MCF 10A (cell line): Measurements from ENCODE around the gene OLA1. TPM values are rescaled to one million over a fixed set of nuclear protein-coding genes. Genes with fewer than 3 reads are reported as not detected.

Experiments
- BruUV-seq: library from RNA; stranded (reverse); fragments of 400-500 nt; replicated peaks from 2 replicates; lab custom pipeline; 2021; lab: Mats Ljungman, UMichigan
- CTCF ChIA-PET: fragments of 300-600 bp; sonication (Branson Sonifier 250); formaldehyde crosslinking; extraction: SDS; loops from one replicate; lab custom pipeline; 2021; ENCODE audit warnings: antibody characterized with exemption, inconsistent platforms; lab: Yijun Ruan, JAX
- POLR2A ChIA-PET: fragments of 300-600, 350-650 bp; sonication (Branson Sonifier 250); formaldehyde crosslinking; extraction: SDS; loops from one replicate; lab custom pipeline; 2020; ENCODE audit warnings: antibody characterized with exemption, inconsistent platforms; lab: Yijun Ruan, JAX
- DNase-seq: peaks from one replicate; pipeline ENCODE4 v3.0.0-alpha.2; 2018; ENCODE audit not compliant: unreplicated experiment
- H3K27ac Mint-ChIP-seq: one replicate; pipeline ENCODE4 v1.8.0; 2022; ENCODE audit warnings: mild to moderate bottlenecking, low read depth, mixed read lengths; ENCODE audit not compliant: unreplicated experiment
- H3K27me3 Mint-ChIP-seq: one replicate; pipeline ENCODE4 v1.8.0; 2022; ENCODE audit warnings: mixed read lengths; ENCODE audit not compliant: insufficient read depth, unreplicated experiment
- H3K36me3 Mint-ChIP-seq: one replicate; pipeline ENCODE4 v1.8.0; 2022; ENCODE audit warnings: mild to moderate bottlenecking, moderate library complexity, mixed read lengths; ENCODE audit not compliant: insufficient read depth, unreplicated experiment
- H3K4me1 Mint-ChIP-seq: one replicate; pipeline ENCODE4 v1.8.0; 2022; ENCODE audit warnings: mixed read lengths; ENCODE audit not compliant: insufficient read depth, unreplicated experiment
- H3K4me3 Mint-ChIP-seq: one replicate; pipeline ENCODE4 v1.8.0; 2022; ENCODE audit warnings: mild to moderate bottlenecking, moderate library complexity, mixed read lengths; ENCODE audit not compliant: unreplicated experiment
- H3K9me3 Mint-ChIP-seq: one replicate; pipeline ENCODE4 v1.8.0; 2022; ENCODE audit warnings: mixed read lengths; ENCODE audit not compliant: unreplicated experiment
- CTCF ChIP-seq: fragments of 200-600 bp; IDR thresholded peaks from one replicate; pipeline ENCODE4 v1.8.0; 2022; ENCODE audit warnings: antibody characterized with exemption, mild to moderate bottlenecking; ENCODE audit not compliant: unreplicated experiment
- intact Hi-C: fragments of 100-400 bp; cut with micrococcal nuclease; formaldehyde crosslinking; loops from 2 replicates; pipeline ENCODE4 v1.14.1; 2022
- total RNA-seq: library from RNA; stranded (reverse); gene quantifications from 2 replicates; pipeline ENCODE4 v1.2.3, GENCODE V29; 2022

The OLA1 gene
- total RNA-seq, 1 experiment from 2014 or later = 224 TPM

GRCh38 chr2:174217869-174218268, 30.5 kb downstream of the OLA1 start:
- no peaks in the 10 kb centered on the region for H3K4me1 Mint-ChIP-seq
- ChIA-PET POLR2A (interaction anchor here (1.2 to 1.3 kb wide), 2 partner anchors 15 to 31 kb away, joined by 3 to 4 read pairs; partner anchors contain the start of gene OLA1), CTCF (interaction anchor here (0.6 to 1.2 kb wide), 4 partner anchors 12 to 123 kb away, joined by 3 read pairs; no protein-coding TSS in a partner anchor)

GRCh38 chr2:174211954-174212353, 36.4 kb downstream of the OLA1 start:
- ChIA-PET POLR2A (no interaction called here), CTCF (no interaction called here)
- Mint-ChIP-seq H3K4me3 (no peak overlapping the region), H3K36me3 (peaks cover 8% of the 10 kb centered on the region), H3K27ac (no peak overlapping the region), H3K27me3 (no peaks in the 10 kb centered on the region), H3K4me1 (peaks cover 6% of the 10 kb centered on the region), H3K9me3 (no peaks in the 10 kb centered on the region)
- no peak for DNase-seq
- intact Hi-C loops = no loop called here
- TF ChIP-seq CTCF = no peak
- BruUV-seq = no TSS peak

More at GRCh38 chr2:174217869-174218268, 30.5 kb downstream of the OLA1 start:
- no TSS peak for BruUV-seq
- Mint-ChIP-seq H3K36me3 (peaks cover 3% of the 10 kb centered on the region), H3K9me3 (no peaks in the 10 kb centered on the region), H3K4me3 (no peak overlapping the region), H3K27ac (peak overlapping the region; percentile 0), H3K27me3 (no peaks in the 10 kb centered on the region)
- DNase-seq = no peak
- TF ChIP-seq CTCF = no peak
- intact Hi-C loops = no loop called here

GRCh38 chr2:174210862-174211261, 37.5 kb downstream of the OLA1 start:
- Mint-ChIP-seq H3K27me3 (no peaks in the 10 kb centered on the region), H3K9me3 (no peaks in the 10 kb centered on the region), H3K4me1 (peaks cover 6% of the 10 kb centered on the region), H3K36me3 (peaks cover 8% of the 10 kb centered on the region), H3K4me3 (no peak overlapping the region), H3K27ac (no peak overlapping the region)
- no TSS peak for BruUV-seq
- intact Hi-C loops = no loop called here
- no peak for DNase-seq
- ChIA-PET CTCF (no interaction called here), POLR2A (no interaction called here)
- TF ChIP-seq CTCF = no peak

GRCh38 chr2:174209325-174209724, 39.0 kb downstream of the OLA1 start:
- BruUV-seq = no TSS peak
- intact Hi-C loops = no loop called here
- H3K9me3 Mint-ChIP-seq = no peaks in the 10 kb centered on the region
- CTCF ChIA-PET = no interaction called here
- no peak for TF ChIP-seq CTCF
- H3K36me3 Mint-ChIP-seq = peaks cover 8% of the 10 kb centered on the region
- H3K27me3 Mint-ChIP-seq = no peaks in the 10 kb centered on the region
- H3K27ac Mint-ChIP-seq = no peak overlapping the region
- peaks cover 6% of the 10 kb centered on the region for H3K4me1 Mint-ChIP-seq
- POLR2A ChIA-PET = interaction anchor here (0.8 to 1.5 kb wide), 4 partner anchors 13 to 38 kb away, joined by 3 to 4 read pairs (median 3); no protein-coding TSS in a partner anchor
- DNase-seq = no peak
- H3K4me3 Mint-ChIP-seq = no peak overlapping the region
